Activated CD8-positive, alpha-beta memory T cell treated with anti-CD3 and anti-CD28 coated beads for 4 hours (primary cell): ENCODE results near the gene ZFP92.
"Not testable (repeated sequence)": the region's sequence is repeated elsewhere in the genome, so short reads cannot be mapped to it uniquely, and the experiment has no call there.

Experiments used
- DNase-seq, 2 donors: peaks; one replicate each; pipeline ENCODE4 v3.0.0-alpha.2; 2020; ENCODE audit warnings: low read depth in 2 of 2

The ZFP92 gene, protein sequence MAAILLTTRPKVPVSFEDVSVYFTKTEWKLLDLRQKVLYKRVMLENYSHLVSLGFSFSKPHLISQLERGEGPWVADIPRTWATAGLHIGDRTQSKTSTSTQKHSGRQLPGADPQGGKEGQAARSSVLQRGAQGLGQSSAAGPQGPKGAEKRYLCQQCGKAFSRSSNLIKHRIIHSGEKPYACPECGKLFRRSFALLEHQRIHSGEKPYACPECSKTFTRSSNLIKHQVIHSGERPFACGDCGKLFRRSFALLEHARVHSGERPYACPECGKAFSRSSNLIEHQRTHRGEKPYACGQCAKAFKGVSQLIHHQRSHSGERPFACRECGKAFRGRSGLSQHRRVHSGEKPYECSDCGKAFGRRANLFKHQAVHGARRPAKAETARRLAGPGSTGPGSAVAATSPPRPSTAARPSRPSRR

GRCh38 chrX:153411255-153411987 lies at the start of gene ZFP92:
Gene ZFP92, plus strand, starts transcription at chrX:153411472. Its CDS starts 6,851 bp downstream, at chrX:153418323.
- peak in 1 of 2 donors; percentile 6 for DNase-seq

DNA sequence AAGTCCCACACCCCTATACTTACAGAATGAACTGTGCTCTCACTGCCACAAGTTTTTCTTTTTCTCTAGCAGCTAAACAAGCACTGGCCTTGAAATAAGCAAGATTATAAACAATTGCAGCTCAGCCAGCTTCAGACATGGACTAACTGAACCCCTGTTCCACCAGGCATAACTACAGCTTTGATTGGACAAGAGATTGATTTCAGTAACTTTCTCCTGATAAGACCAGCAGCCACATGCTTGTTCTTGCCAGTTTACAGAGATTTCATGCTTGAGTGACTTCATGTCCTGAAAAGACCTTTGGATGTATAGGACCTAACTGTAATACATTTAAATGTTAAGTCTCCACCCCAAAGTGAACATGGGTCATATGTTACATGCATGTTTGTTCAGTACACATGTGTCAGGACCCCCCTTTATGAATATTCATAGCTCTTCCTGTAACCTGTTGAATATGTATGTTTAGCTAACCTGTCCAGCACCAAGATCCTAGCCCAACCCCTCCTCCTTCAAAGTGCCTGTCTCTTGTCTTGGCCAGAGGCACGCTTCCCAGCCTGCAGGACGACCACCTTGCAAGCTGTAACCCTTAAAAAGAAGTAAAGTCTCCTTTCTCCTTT lies 49.4 kb upstream of the ZFP92 start:
- no peak for DNase-seq

- DNase-seq: no peak
Measured at GRCh38 chrX:153365670-153366069, 45.6 kb upstream of the ZFP92 start.

DNA sequence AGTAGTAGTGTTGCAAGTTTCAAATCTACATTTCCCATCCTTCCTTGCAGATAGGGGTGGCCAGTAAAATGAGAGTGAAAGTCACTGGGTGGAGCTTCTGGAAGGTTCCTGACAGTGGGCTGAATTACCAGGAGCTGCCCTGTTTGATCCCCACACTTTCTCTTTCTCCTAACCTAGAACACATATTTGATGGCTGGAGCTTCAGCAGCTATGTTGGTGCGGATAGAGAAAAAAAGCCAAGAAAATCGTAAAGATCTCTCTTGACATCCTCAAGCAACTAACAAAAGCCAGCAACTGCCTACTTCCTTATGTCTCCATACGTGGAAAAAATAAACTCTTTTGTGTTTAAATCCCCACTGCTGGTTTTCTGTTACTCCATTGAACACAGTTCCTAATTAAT lies 45.2 kb upstream of the ZFP92 start:
- no peak for DNase-seq

DNA sequence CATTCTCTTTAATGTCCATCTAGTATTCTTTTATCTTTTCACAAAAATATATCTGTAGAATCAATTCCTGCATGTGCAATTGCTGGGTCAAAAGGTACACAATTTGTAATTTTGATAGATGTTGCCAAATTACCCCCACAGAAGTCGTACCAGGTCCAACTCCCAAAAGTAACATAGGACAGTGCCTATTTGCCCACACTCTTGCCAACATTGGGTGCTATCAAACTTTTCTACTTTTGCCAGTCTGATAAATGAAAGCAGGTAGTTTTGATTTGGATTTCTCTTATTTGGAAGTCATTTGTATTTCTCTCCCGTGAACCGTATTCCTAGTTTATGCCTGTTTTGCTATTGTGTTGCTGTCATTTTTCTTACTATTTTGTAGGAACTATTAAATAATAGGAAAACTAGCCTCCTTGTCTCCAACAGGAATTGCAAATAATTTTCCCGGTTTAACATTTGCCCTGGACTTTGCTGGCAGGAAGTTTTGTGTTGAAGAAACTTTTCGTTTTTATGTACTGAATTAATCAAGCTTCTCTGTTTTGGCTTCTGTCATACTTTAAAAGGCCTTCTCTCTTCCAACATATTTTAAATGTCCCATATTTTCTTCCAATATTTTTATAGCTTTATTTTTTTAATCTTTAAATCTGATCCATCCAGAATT lies 44.3 kb upstream of the ZFP92 start:
- no peak for DNase-seq

- DNase-seq: no peak
Measured at GRCh38 chrX:153370293-153371055, 40.8 kb upstream of the ZFP92 start.

DNA sequence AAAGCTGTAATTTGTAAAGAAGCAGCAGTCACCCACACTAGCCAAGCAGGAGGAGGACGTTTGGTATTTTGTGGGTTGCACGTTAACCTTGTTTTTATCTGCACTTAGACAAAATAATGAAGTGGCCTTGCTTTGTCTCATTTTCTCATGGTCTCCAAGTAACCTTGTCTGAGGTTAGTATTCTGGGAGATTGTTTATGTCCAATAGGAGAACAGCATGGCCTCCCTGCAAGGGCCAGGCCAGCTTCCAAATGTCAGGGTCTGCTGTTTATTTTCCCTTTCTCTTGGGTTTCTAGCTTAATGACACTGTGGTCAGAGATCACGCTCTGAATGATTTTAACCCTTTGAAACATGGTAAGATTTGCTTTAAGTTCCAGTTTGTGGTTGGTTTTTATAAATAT lies 40.0 kb upstream of the ZFP92 start:
- DNase-seq: no peak

GRCh38 chrX:153372949-153373348 lies 38.3 kb upstream of the ZFP92 start:
- DNase-seq: no peak

DNA sequence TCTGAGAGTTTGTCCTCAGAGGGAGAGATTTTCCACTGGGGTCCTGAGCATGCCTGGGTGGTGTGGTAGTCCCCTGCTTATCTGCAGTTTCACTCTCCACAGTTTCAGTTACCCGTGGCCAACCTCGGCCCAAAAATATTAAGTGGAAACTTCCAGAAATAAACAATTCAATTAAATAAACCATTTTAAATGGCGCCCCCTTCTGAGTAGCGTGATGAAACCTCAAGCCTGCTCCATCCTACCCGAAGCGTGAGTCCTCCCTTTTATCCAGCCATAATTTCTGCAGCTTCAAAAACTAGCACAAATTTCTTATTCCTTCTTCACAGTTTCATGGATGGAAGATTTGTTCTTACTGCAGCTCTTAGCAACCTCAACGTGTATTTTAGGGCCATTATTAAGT lies 36.8 kb upstream of the ZFP92 start:
- DNase-seq: no peak

- DNase-seq: no peak
Measured at GRCh38 chrX:153375571-153375970, 35.7 kb upstream of the ZFP92 start.

GRCh38 chrX:153377727-153378126 lies 33.5 kb upstream of the ZFP92 start:
- no peak for DNase-seq

GRCh38 chrX:153378607-153379006 lies 32.7 kb upstream of the ZFP92 start:
- DNase-seq: no peak

DNA sequence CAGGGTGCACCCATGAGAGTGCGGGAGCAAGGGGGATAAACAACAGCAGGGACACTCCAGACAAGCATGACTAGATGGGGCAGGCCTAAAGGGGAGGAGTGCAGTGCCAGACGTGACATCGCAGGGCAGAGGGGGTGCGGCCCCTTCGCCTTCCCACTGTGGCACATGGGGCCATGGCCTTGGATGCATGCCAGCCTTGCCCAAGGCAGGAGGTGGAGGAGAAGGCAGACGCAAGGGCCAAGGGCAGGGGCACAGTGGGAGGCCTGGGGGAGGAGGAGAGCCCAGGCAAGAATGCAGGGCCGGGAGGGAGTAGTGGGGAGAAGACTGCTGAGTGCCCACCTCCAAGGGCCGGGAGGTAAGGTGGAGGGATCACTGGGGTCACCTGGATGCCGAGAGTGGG lies 31.8 kb upstream of the ZFP92 start:
- DNase-seq: no peak

DNA sequence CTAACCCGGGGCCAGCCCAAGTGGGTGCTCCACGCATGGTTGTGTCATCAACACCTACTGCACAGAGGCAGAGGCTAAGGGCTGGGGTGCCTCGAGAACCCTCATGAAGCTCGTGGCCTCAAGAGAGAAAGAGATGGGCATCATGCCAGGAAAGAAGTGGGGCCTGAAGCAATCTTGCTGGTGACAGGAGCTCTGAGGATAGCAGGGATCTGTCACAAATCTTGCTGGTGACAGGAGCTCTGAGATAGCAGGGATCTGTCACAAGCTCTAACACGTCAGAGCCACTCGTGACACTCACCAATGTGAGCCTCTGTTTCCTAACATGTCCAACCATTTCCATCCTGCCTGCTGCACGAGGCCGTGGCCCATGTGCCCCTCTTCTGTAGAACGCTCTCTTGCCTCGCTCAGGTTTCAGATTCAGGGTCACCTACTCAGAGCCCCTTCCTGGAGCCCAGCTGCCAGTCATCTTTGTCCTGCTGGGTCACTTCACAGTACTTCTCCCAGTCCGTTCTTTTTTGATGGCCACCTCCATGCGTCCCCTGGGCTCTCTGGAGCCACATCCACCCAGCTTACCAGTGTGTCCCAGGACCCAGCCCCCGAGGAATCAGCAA lies 31.2 kb upstream of the ZFP92 start:
- no peak for DNase-seq

- no peak for DNase-seq
Measured at GRCh38 chrX:153380691-153381090, 30.6 kb upstream of the ZFP92 start.

DNA sequence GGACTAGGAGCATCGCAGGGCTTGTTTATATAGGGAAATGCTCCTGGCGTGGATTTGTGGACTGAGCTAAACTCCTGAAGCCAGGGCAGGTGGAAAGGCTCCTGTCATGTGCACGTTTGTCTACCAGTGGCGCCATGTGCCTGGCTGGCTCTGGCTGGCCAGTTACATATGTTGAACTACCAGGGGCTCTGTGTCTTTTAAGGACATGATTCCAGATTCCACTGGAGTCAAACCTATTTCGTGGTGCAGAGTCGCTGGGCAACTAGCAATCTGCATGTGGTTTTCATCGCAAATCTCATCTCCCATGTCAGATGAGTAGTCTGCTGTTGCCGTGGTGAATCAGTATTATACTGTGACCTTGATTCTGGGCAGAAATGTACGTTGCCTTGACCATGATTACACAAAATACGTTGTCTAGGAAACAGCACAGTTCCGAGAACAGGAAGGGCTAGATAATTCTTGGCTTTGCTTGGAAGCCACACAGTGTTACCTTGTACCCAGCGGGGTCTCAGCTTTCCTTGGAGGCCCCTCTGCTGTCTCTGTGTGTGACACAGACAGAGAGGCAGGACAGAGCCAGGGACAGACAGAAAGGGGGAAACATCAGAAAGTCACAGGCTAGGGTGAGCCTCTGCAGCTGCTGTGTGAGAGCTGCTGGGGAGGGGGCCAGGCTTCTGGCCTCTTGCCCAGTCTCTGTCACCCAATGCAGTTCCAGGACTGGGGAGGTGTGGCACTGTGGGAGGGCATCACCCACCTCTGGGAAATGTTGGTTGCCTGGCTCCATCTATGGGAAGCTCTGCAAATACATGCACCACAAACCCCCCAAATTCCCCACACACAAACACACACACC lies 29.4 kb upstream of the ZFP92 start:
- no peak for DNase-seq

DNA sequence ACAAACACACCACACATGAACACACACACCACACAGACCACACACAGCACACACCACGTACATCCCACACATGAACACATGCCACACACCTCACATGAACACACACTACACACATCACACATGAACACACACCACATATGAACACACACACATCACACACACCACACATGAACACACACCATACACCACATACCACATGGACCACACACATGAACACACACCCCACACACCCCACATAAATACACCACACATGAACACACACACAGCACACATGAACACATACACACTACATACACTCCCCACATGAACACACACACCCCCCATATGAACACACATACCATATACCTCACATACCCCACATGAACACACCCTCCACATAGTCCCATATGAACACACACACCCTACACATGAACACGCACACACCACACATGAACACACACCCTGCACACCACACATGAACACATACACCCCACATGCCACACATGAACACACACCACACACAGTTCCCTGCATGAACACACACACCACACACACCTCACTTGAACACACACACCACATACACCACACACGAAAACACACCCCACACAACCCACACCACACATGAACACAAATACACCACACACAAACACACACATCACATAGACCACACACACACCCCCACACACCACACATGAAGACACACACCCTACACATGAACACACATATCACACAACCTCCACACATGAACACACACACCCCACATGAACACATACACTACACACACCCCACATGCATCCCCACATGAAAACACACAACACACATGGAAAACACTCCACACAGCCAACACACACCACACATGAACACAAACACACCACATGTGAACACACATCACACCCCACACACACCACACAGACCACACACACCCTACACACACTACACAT lies 28.4 kb upstream of the ZFP92 start:
- no peak for DNase-seq

GRCh38 chrX:153384390-153384789 lies 26.9 kb upstream of the ZFP92 start:
- DNase-seq: no peak

GRCh38 chrX:153384973-153385372 lies 26.3 kb upstream of the ZFP92 start:
- DNase-seq: not testable (repeated sequence)
